Lower lobe of right lung (tissue), 2 donors: Measurements from ENCODE around the gene GALNT9. TPM values are rescaled to one million over a fixed set of nuclear protein-coding genes. Genes with fewer than 3 reads are reported as not detected.
A peak's percentile ranks its signal among the peaks of the same experiment; 100 is the strongest.

Experiments used
- ATAC-seq, 2 donors: fragments of 200-7000 bp; cut with Tn5 transposase; one replicate each; pipeline ENCODE4 v1.9.1; 2020 to 2022; ENCODE audit warnings: mild to moderate bottlenecking in 2 of 2, moderate library complexity in 2 of 2
- DNase-seq: peaks from one replicate; pipeline ENCODE4 v3.0.0-alpha.2; 2020
- H3K27ac ChIP-seq: fragments of 200-600 bp; one replicate; pipeline ENCODE4 v1.8.0; 2022
- H3K27me3 ChIP-seq: fragments of 200-600 bp; one replicate; pipeline ENCODE4 v1.8.0; 2022; ENCODE audit warnings: low read depth
- H3K36me3 ChIP-seq: fragments of 200-600 bp; one replicate; pipeline ENCODE4 v1.8.0; 2022; ENCODE audit warnings: mild to moderate bottlenecking
- H3K4me1 ChIP-seq: fragments of 200-600 bp; one replicate; pipeline ENCODE4 v1.8.0; 2022
- H3K4me3 ChIP-seq: fragments of 200-600 bp; one replicate; pipeline ENCODE4 v1.8.0; 2022; ENCODE audit warnings: mild to moderate bottlenecking
- H3K9me3 ChIP-seq: fragments of 200-600 bp; one replicate; pipeline ENCODE4 v1.8.0; 2022
- CTCF ChIP-seq: fragments of 200-600 bp; IDR thresholded peaks from one replicate; pipeline ENCODE4 v1.8.0; 2022; ENCODE audit warnings: antibody characterized with exemption, mild to moderate bottlenecking
- intact Hi-C: fragments of 100-400 bp; cut with DNase I; formaldehyde crosslinking; loops from one replicate; pipeline ENCODE4 v1.11.0; 2022
- total RNA-seq: library from RNA; stranded (reverse); fragmentation: NEBNext Ultra II Directional; extraction: Animal tissue kit (Norgen Biotek cat#: 25700); gene quantifications from one replicate; pipeline ENCODE4 v1.2.1, GENCODE V29; 2021
- donor health status: DM: no; HTN: yes; CAD: no; lungs with severe emphysema.

Gene GALNT9
- total RNA-seq, 1 donor from 2014 or later = not detected

GRCh38 chr12:132191715-132192553 lies 137.5 kb downstream of the GALNT9 start:
- H3K27me3 ChIP-seq = peaks cover 4% of the 10 kb centered on the region
- H3K4me3 ChIP-seq = no peak overlapping the region
- peaks cover 10% of the 10 kb centered on the region for H3K4me1 ChIP-seq
- no peak for ATAC-seq
- DNase-seq = no peak
- TF ChIP-seq CTCF = no peak
- intact Hi-C loops = no loop called here
- peaks cover 3% of the 10 kb centered on the region for H3K9me3 ChIP-seq
- no peaks in the 10 kb centered on the region for H3K36me3 ChIP-seq
- no peak overlapping the region for H3K27ac ChIP-seq

GRCh38 chr12:132190834-132191500 lies 138.4 kb downstream of the GALNT9 start:
- Histone ChIP-seq H3K4me1 (peaks cover 10% of the 10 kb centered on the region), H3K27me3 (peaks cover 4% of the 10 kb centered on the region), H3K4me3 (peak overlapping the region; percentile 73), H3K27ac (no peak overlapping the region), H3K9me3 (peaks cover 3% of the 10 kb centered on the region), H3K36me3 (no peaks in the 10 kb centered on the region)
- intact Hi-C loops = no loop called here
- no peak for TF ChIP-seq CTCF
- DNase-seq = no peak
- ATAC-seq = no peak

- ATAC-seq (peak; percentile 25 to 43), DNase-seq (no peak)
- Histone ChIP-seq H3K9me3 (peaks cover 3% of the 10 kb centered on the region), H3K4me3 (peak overlapping the region; percentile 73), H3K4me1 (peaks cover 10% of the 10 kb centered on the region), H3K36me3 (no peaks in the 10 kb centered on the region), H3K27ac (peak overlapping the region; percentile 83), H3K27me3 (peaks cover 4% of the 10 kb centered on the region)
- TF ChIP-seq CTCF = no peak
- intact Hi-C loops = no loop called here
Measured at GRCh38 chr12:132190012-132190755, 139.2 kb downstream of the GALNT9 start.

- peaks cover 4% of the 10 kb centered on the region for H3K27me3 ChIP-seq
- peak overlapping the region; percentile 73 for H3K4me3 ChIP-seq
- peaks cover 10% of the 10 kb centered on the region for H3K4me1 ChIP-seq
- ATAC-seq (peak; percentile 97), DNase-seq (peak; percentile 96)
- peaks cover 3% of the 10 kb centered on the region for H3K9me3 ChIP-seq
- no peak for TF ChIP-seq CTCF
- intact Hi-C loops = no loop called here
- H3K36me3 ChIP-seq = no peaks in the 10 kb centered on the region
- H3K27ac ChIP-seq = peak overlapping the region; percentile 83
Measured at GRCh38 chr12:132189378-132190011, 139.9 kb downstream of the GALNT9 start.

GRCh38 chr12:132188916-132189325 lies 140.5 kb downstream of the GALNT9 start:
- Histone ChIP-seq H3K4me1 (peaks cover 10% of the 10 kb centered on the region), H3K36me3 (no peaks in the 10 kb centered on the region), H3K27me3 (peaks cover 4% of the 10 kb centered on the region), H3K4me3 (peak overlapping the region; percentile 73), H3K27ac (peak overlapping the region; percentile 83), H3K9me3 (no peaks in the 10 kb centered on the region)
- ATAC-seq (no peak), DNase-seq (no peak)
- no peak for TF ChIP-seq CTCF
- intact Hi-C loops = no loop called here
